HK-2 (cell line): Measurements from ENCODE around the gene SF3B3.
"Not testable (repeated sequence)": the region's sequence is repeated elsewhere in the genome, so short reads cannot be mapped to it uniquely, and the experiment has no call there.

Source experiments
- DNase-seq: peaks from one replicate; pipeline ENCODE4 v3.0.0-alpha.2; 2018; ENCODE audit not compliant: unreplicated experiment

Gene SF3B3

DNA sequence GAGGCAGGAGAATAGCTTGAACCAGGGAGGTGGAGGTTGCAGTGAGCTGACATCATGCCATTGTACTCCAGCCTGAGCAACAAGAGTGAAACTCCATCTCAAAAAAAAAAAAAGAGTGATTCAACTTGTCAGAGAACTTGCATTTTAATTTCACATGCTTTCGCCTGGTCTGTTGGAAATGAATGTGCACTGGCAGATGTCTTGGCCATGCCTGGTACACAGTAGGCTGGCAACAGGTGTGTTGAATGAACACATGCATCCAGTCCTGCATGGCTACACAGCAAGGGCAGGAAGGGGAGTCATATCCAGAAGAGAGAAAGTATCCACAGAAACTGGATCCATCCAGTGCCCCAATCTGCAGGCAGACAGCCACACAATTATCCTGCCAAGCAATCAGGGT, 11.8 kb upstream of the SF3B3 start:
- no peak for DNase-seq

DNA sequence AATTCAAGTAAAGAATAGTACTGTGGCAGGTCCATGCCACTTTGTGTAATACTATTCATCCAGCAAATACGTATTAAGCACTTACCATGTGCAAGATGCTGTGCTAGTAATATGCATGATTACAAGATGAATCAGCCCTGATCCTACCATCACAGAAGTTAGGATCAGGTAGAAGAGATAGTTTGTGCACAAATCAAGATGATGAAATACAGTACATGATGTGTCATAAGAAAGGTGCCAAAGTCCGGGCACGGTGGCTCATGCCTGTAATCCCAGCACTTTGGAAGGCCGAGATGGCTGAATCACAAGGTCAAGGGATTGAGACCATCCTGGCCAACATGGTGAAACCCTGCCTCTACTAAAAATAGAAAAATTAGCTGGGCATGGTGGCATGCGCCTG, 11.2 kb upstream of the SF3B3 start:
- DNase-seq: peak; percentile 26

DNA sequence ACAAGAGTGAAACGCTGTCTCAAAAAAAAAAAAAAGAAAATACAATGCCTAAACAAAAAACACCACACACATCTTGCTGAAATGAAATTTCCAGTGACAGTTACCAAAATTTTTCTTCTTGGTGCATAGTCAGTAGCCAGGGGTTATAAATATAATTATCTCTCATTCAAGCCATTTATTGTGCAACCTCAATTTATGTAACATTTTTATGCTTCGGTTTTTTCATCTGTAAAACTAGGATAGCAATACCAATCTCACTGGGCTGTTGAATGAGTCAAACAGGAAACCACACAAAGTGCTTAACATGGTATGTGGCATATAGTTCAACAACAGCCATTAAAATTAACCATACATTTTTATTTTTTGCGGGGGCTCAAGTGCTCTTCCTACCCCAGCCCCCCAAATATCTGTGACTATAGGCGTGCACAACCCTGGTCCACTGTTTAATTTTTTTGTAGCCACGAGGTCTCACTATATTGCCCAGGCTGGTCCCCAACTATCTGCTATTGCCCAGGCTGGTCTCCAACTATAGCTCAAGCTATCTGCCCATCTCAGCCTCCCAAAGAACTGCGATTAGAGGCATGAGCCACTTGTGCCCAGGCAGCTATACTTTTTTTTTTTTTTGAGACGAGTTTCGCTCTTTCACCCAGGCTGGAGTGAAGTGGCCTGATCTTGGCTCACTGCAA, 2.9 kb upstream of the SF3B3 start:
- no peak for DNase-seq

DNA sequence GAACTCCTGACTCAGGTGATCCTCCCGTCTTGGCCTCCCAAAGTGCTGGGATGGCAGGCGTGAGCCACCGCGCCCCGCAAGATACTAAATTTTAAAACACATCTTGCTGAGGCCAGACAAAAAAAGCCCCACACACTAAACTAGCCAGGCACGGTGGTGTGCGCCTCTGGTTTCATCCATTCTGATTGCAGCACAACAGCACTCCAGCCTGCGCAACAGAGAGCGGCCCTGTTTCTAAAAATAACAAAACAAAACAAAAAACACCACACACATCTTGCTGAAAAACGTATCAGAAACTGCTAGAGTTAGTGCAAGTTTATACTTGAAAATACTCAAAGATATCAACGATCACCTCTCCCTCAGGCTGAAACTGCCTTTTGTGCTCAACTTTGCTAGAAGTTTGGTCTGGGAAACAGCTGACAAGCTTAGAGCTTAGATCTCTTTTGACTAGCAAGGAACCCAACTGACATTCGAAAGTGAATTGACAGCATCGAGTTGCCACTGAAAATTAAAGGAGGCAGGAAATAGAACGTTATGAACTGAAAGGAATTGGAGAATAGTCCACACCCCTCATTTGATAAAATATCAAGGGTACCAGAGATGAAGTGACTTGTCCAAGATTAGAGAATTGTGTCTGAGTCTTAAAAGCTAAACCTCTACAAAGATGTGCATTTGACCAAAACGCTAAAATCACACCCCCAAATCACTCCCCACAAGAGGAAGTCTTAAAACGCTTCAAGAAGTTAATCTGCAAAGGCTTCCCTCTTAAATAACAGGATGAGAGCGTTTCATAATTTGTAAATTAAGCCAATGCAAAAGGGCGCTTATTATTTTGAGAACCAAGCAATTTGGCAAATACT, 1.2 kb upstream of the SF3B3 start:
- no peak for DNase-seq

DNA sequence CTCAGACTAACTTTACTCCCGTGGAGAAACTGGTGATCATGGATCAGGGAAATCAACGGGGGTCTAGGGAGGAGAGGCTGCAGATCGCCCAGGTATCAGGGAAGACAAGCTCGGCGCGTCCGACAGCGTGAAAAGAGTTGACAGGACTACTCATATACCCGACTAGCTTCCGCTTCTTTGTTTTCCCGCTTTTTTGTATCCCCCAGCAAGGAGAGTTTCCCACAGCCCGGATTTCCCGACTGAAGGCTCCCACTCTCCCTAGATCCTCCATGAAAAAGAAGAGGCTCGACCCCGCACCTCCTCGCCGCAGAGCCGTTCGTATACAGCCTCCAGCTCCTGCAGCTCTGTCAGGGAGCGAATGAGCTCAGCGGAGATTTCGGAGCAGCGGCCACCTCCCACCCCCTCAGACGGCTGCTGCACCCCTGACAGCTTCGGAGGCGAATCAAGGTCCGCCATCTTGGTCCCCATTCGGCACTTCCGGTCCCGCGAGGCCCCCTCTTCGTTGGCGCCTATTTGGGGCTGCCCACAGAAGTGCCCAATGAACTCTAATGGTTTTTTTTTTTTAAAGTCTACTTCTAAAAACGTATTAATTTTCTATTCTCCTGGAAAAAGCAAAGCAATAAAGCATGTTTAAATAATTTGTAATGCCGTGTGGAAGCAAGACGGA, 407 bp upstream of the SF3B3 start, which contains the start of gene COG4:
TSS of gene COG4 (minus strand) at position 479 of the 667 bp plus-strand sequence. CDS start at position 468, 11 bp downstream.
- DNase-seq: peak; percentile 86

DNA sequence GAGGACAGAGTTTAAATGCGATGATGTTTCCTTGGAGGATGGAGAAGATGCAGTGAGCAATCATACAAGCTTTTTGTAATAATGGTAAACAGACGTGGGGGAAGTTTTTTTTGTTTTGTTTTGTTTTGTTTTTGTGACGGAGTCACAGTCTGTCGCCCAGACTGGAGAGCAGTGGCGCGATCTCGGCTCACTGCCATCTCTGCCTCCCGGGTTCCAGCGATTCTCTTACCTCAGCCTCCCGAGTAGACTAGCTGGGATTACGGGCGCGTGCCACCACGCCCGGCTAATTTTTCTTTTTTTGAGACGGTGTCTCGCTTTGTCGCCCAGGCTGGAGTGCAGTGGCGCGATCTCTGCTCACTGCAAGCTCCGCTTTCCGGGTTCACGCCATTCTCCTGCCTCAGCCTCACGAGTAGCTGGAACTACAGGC, 796 bp downstream of the SF3B3 start:
- peak; percentile 41 for DNase-seq

DNA sequence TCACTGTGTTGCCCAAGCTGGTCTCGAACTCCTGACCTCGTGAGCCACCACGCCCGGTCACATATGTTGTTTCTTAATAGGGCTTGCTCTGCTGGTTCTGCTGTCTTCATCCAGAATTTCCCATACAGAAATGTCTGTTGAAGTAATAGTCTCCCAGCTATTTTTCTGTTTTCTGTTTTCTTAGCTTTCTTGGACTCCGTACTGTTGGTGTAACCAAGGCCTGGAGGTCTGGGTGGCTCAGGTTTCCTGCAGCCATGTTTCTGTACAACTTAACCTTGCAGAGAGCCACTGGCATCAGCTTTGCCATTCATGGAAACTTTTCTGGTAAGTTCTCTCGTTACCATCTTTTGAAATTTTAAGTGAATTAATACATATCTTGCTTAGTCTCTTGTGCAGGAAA, 2.8 kb downstream of the SF3B3 start:
- DNase-seq: no peak

DNA sequence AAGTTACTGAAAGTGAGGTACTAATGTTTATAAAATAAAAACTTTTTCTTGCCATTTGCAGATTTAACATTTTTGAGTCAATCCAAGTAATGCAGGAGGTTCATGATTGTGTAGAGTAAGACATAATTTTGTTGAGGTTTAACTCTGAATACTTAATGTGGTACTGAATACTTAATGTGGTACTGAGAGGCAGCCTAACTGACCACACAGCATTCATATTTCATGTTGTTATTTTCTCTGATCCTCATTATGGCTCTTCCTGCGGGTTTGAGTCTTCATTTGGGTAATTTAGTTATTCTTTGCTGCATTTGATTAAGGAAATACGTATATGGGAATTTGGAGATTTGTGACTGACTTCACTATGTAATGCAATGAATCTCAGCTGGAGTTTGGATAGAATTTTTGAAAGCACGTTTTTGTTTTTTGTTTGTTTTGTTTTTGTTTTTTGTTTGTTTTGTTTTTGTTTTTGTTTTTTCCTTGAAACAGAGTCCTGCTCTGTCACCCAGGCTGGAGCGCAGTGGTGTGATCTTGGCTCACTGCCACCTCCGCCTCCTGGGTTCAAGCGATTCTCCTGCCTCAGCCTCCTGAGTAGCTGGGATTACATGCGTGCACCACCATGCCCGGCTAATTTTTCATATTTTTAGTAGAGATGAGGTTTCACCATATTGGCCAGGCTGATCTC, 3.8 kb downstream of the SF3B3 start:
- DNase-seq: no peak

DNA sequence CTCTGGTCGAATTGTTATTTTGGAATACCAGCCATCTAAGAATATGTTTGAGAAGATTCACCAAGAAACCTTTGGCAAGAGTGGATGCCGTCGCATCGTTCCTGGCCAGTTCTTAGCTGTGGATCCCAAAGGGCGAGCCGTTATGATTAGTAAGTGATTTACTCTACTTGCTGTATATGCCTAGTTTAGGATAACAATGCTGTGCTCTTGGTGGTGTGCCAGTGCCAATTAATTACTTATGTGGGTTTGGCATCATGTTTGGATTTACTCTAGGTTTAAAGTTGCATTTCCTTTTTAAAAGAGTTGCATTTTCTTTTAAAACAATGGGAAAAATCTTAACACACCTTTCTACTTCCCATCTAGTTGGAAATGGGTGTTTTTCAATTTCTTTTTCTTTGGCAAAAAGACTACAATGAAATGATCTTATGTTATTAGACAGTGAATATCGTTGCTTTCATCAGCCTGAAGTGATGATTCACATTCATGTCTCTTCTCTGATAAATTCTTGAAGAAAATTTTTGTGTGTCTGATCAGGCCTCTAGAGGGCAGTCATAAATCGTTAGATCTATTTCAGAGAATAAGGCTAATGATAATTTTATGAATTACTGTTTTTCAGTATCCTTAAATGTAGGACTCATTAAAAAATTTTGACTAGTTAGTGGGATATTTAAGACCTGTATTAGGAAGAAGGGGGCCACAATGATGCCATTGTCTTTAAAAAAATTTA, 5.6 kb downstream of the SF3B3 start:
- DNase-seq: no peak

DNA sequence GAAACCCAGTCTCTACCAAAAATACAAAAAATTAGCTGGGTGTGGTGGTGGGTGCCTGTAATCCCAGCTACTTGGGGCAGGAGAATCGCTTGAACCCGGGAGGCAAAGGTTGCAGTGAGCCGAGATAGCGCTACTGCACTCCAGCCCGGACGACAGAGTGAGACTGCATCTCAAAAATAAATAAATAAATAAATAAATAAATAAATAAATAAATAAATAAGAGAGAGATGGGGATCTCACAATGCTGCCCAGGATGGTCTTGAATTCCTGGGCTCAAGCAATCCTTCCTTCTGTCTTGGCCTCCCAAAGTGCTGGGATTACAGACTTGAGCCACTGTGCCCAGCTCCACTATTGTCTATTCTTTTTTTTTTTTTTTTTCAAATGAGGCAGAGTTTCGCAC, 6.3 kb downstream of the SF3B3 start:
- not testable (repeated sequence) for DNase-seq

DNA sequence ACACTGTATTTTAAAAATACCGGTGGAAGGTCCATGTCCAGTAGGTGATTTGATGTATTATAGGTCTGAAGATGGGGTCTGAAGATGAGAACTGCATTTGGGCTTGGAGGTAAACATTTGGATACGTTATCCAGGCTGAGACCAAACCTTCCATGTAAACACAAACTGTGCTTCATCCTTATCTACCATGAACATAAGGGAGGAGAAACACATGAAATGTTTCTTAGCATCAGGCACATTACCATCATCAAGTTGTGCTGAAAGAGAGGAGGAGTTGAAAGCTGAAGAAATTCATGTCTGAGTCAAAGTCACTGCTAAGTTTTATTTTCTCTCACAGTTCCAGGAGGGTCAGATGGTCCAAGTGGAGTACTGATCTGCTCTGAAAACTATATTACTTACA, 11.4 kb downstream of the SF3B3 start:
- no peak for DNase-seq

DNA sequence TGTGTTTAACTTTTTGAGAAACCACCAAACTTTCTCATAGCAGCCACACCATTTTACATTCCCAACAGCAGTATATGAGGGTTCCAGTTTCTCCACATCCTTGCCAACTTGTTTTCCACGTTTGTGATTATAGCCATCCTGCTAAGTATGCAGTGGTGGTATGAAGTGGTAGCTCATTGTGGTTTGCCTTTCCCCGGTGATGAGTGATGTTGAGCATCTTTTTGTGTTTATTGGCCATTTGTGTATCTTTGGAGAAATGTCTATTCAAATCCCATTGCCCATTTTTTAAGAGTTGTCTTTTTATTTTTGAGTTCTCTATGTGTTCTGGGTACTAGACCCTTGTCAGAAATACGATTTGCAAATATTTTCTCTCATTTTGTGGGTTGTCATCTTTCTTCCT, 17.4 kb downstream of the SF3B3 start:
- DNase-seq: no peak

DNA sequence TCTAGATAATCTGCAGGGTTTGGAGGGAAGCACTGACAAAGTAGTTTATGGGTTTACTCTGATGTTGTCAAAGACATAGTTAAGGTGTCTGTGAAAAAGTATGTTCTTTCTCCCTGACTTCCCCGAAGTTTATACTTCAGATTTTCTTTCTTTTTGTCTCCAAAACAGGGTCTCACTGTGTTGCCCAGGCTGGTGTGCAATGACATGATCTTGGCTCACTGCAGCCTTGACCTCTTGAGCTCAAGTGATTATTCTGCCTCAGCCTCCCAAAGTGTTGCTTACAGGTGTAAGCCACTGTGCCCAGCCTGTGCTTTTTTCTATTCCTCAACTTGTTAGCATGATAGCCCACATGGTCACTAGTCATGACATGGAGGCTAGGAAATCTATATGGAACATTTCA, 20.9 kb downstream of the SF3B3 start:
- no peak for DNase-seq

DNA sequence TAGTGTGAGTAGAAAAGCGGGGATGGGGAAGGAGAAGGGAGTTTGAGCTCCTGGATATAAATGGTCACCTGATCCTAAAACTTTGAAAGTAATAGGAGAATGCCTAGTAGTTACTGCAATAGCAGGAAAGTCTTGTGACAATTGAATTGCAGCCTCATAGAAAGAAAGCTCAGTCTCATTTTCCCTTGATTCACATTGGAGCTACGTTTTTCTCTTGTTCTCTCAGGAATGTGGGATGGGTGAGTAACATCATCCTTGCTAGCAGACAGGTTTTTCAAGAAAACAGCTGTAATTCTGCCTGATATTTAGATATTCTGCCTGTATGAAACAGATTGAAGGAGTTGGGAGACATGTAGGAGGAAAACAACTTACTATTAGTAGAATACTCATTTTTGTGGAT, 25.3 kb downstream of the SF3B3 start:
- no peak for DNase-seq

DNA sequence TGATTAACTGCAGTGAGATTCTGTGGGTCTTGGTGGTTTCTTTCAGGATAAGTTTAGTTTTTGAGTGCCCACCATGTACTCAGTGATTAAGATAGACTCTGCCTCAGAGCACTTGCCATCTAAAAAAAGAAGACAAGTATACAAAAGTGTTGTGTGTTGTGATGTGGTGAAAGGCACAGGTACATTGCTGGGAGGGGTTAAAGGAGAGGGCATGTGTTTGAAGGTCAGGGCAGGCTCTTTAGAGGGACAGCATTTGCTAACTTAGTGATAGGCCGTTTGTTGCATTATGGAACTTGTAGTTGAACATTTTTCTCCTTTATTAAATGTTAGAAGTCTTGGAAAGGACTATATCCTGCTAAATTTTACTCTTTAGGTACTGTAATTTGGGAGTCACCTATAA, 26.5 kb downstream of the SF3B3 start:
- no peak for DNase-seq

DNA sequence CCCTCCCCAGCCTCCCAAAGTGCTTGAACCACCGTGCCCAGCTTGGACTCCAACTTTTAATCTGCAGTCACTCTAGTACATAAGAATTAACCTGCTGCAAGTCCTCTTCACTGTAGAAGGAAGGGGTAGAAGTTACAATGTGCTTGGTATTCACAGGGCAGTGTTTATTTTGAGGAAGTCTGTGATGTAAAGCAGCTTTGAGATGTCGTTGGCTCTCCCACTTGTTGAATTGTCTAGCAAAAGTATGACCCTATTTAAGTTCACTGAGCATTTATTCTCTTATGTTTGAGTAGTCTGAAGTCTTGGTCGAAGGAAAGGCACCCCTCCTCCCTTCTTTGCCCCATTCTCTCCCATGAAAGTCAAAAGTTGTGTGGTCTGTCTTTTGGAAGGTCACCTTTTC, 28.2 kb downstream of the SF3B3 start:
- DNase-seq: no peak

DNA sequence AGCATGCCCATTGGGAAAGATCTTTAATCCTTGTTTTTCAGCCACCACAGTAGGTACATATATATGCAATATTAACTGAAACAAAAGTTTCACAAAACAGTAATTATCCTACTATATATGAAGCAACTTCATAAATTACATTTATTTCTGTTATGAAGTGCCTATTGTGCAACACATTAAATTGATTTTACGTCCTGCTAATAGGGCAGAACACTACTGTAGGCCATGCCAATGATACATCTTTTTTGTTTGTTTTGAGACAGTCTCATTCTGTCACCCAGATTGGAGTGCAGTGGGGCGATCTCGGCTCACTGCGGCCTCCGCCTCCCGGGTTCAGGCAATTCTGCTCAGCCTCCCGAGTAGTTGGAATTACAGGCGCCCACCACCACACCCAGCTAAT, 29.1 kb downstream of the SF3B3 start:
- DNase-seq: no peak

DNA sequence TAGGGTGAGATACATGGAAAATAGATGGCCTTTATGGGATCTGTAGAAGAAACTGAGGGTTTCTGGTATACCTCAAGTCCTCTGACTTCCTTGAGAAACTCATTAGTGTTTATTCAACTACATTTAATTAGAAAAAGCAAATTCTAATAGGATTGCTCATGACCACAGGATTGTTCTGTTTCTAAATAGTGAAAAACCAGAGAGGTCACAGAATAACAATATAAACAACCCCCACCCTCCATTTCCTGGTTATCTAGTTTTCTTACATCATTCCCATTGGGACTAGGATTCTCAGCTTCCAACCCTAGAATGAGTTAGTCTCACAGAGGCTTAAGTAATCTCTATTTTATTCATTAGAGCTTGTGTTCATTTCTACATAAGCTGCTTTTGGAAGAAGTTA, 30.0 kb downstream of the SF3B3 start:
- no peak for DNase-seq

DNA sequence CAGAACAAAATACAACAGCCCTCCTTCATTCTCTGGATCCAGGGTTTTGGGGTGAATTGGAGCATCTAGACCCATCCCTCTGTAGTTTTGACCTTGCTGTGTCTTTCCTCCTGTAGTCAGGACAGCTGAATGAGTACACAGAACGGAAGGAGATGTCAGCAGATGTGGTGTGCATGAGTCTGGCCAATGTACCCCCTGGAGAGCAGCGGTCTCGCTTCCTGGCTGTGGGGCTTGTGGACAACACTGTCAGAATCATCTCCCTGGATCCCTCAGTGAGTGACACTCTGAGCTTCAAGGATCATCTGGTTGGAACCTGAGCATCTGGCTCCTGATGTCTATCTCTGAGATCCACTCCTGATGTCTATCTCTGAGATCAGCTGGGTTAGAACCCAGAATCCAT, 32.4 kb downstream of the SF3B3 start:
- no peak for DNase-seq

DNA sequence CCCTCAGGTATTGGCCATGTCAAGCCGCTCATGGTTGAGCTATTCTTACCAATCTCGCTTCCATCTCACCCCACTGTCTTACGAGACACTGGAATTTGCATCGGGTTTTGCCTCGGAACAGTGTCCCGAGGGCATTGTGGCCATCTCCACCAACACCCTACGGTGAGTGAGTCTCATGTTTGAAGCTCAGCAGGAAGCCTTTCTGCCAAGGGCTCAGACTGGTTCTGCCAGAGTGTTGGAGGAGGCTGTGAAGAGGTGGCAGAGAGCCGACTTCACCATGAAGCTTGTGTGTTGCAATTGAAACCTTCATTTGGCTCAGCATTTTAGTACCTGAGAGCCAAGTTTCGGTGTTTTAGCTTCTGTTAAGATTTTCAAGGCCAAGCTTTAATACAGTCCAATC, 38.0 kb downstream of the SF3B3 start:
- no peak for DNase-seq

DNA sequence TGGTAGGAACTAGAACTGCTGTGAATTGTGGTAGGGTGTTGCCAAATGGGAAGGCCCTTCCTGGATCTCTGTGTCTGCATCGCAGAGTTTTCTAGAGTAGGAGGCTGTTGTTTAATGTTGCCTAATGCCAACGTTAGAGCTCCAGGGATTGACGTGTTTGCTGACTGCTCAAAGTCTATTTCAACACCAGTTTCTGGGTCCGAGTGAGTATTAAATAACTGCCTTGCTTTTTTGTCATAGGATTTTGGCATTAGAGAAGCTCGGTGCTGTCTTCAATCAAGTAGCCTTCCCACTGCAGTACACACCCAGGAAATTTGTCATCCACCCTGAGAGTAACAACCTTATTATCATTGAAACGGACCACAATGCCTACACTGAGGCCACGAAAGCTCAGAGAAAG, 40.0 kb downstream of the SF3B3 start:
- no peak for DNase-seq

DNA sequence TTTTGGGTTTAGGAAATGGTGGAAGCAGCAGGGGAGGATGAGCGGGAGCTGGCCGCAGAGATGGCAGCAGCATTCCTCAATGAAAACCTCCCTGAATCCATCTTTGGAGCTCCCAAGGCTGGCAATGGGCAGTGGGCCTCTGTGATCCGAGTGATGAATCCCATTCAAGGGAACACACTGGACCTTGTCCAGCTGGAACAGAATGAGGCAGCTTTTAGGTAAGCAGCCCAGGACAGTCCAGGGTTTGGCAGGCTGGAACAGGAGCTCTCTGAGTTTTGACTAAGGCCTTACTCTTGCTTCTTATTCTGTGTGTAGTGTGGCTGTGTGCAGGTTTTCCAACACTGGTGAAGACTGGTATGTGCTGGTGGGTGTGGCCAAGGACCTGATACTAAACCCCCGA, 41.4 kb downstream of the SF3B3 start:
- DNase-seq: no peak
